Lower leg skin (tissue), 4 donors: ENCODE measurements around the gene TAF10. TPM values are rescaled to one million over a fixed set of nuclear protein-coding genes. Genes with fewer than 3 reads are reported as not detected.

ENCODE experiments used
- DNase-seq, 2 donors: peaks; one replicate each; pipeline ENCODE4 v3.0.0-alpha.2; 2019; ENCODE audit warnings: low spot score in 2 of 2
- H3K4me3 ChIP-seq: fragments of 200-600 bp; sonication (generic); 2 replicates; pipeline ENCODE4 v1.5.1; 2017; ENCODE audit warnings: mild to moderate bottlenecking, low read depth; ENCODE audit not compliant: poor library complexity, severe bottlenecking
- CTCF ChIP-seq, 3 donors: fragments of 450-650 bp; IDR thresholded peaks; one replicate each; pipeline ENCODE4 v1.5.1; 2016; ENCODE audit warnings: antibody characterized with exemption in 3 of 3, mild to moderate bottlenecking in 3 of 3, moderate library complexity in 2 of 3
- POLR2A ChIP-seq, 2 donors: fragments of 450-650 bp; IDR thresholded peaks; one replicate each; pipeline ENCODE4 v1.6.1; 2016 to 2017; ENCODE audit warnings: antibody characterized with exemption in 2 of 2, mild to moderate bottlenecking in 1 of 2, moderate library complexity in 1 of 2
- WGBS, 2 donors: methylation state at CpG; one replicate each; pipeline ENCODE4 v1.1.5; 2018; 5-methylcytosine and 5-hydroxymethylcytosine counted together
- intact Hi-C: fragments of 100-400 bp; cut with DNase I; formaldehyde crosslinking; loops from one replicate; pipeline ENCODE4 v1.15.0; 2023; ENCODE audit warnings: low total_unique reads
- total RNA-seq, 4 donors: library from RNA; depleted of rRNA; stranded (reverse); fragments of >200 nt; gene quantifications; one replicate each; pipeline ENCODE4 v1.1.0, GENCODE V29; 2016

TAF10 gene
- total RNA-seq, 4 donors from 2014 or later, result 41.1 to 105 (median 61.8) TPM

DNA sequence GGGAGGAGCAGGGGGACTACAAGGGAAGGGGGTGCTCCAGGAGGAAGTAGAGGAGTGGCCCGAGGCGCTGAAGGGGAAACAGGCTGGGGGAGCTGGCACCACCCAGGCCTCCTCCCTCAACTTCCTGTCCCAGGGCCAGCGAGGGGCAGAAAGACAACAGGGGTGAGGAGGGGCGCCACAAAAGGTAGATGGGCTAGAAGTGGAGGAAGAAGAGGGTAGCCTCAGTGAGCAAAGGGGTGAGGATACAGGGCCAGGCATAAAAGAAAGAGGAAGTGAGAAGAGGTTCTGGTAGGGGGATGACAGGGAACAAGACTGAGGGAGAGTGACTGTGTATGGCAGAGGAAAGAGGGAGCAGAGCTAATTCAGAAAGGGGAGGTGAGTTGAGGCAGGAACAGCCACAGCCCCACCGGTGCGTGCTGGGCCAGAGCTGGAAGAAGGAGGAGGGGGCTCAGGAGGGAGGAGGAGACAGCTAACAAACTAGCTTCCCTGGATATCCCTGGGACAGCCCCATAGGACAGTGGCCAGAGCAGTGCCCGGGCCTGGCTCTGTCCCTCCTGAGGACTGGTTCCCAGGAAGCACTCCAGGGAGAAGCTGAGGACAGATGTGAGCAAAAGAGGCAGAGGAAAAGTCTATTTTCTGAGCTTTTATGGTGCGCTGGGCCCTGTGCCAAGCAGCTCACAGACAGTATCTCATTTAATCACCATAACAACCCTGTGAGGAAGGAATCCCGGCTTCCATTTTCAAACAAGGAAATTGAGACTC lies 35.1 kb upstream of the TAF10 start:
- H3K4me3 ChIP-seq, result no peak overlapping the region
- intact Hi-C loops, result no loop called here
- DNase-seq, result no peak
- TF ChIP-seq CTCF (IDR thresholded peaks at IDR 0.05), result no peak
- WGBS, 2 donors, result 33 to 35% methylated on average over 9 of the region's 9 CpGs

DNA sequence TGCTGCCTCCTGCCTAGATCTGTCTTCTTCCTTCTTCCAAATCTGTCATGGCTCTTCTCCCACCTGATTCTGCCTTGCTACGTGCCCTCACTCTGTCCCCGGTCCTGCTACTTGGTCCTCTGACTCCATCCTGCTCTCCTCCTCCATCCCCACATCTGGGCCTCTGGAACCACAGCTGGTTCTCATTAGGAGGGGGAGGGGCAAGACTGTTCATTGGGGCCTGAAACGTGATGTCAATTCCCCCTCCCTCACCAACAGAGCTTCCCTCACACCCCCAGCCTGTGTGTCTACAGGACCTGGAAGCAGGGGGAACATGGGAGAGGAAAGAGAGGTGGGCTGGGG lies 34.5 kb upstream of the TAF10 start:
- WGBS, 2 donors, result 39 to 46% methylated on average over 3 of the region's 3 CpGs
- no peak for DNase-seq
- intact Hi-C loops, result no loop called here
- no peak overlapping the region for H3K4me3 ChIP-seq
- no peak for TF ChIP-seq POLR2A (IDR thresholded peaks at IDR 0.05)
- TF ChIP-seq CTCF (IDR thresholded peaks at IDR 0.05), result no peak

- DNase-seq, result peak in 1 of 2 donors; percentile 87
- intact Hi-C loops, result no loop called here
- TF ChIP-seq CTCF (IDR thresholded peaks at IDR 0.05) (no peak), POLR2A (IDR thresholded peaks at IDR 0.05) (no peak)
- WGBS, 2 donors, result 59 to 60% methylated on average over 12 of the region's 12 CpGs
- no peak overlapping the region for H3K4me3 ChIP-seq
Observed at GRCh38 chr11:6646071-6646470, 34.1 kb upstream of the TAF10 start.

DNA sequence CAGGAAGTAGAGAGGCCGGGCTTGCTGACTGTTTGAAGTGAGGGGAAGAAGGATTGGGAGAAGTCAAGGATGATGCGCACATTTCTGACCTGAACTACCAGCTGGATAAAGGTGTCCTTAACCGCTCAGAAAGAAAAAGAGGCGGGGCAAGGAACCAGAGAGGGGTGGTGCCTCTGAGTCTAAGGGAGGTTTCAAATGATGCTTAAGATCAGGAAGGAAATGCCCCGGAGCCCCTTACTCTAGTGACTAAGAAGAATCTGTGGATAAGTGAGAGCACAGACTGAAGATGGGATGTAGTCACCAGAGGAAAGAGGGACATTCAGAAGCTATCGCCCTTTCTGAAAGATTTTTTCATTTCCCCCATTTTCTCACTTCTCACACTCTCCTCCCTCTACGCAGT lies 30.9 kb upstream of the TAF10 start:
- intact Hi-C loops, result no loop called here
- no peak for DNase-seq
- TF ChIP-seq CTCF (IDR thresholded peaks at IDR 0.05) (no peak), POLR2A (IDR thresholded peaks at IDR 0.05) (no peak)
- 85 to 89% methylated on average over 7 of the region's 7 CpGs for WGBS, 2 donors
- H3K4me3 ChIP-seq, result no peak overlapping the region

DNA sequence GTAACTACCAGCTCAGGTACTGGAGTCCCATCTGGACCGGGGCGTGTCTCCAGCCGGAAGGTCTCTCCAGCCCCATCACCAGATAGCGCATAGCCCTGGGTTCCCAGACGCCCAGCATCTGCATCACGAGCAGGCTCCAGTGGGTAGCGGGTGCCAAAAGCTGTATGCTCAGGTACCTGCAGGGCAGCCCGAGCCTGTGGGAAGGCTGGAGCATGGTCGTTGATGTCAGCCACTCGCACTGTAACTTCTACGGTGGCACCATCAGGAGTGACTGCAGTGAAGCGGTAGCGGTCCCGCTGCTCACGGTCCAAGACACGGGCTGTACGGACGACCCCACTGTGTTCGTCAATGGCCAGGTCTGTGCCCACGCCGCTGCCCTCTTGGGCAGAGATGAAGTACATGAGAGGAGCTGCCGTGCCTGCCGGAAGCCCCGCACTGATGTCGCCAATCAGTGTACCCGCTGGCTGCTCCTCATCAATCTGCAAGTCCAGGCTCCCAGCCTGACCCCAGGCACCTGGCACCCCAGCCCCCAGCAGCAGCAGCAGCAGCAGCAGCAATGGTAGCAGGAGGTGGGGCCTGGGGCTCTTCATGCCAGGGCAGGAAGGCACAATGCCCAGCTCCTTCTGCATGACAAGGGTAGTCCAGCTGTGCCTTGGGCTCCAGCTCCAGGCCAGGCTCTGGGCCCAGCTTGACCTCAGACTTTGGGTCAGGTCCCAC lies 29.1 kb upstream of the TAF10 start:
- intact Hi-C loops, result no loop called here
- no peak for DNase-seq
- WGBS, 2 donors, result 93 to 96% methylated on average over 20 to 25 of the region's 26 CpGs
- no peak for TF ChIP-seq CTCF (IDR thresholded peaks at IDR 0.05)
- no peak for TF ChIP-seq POLR2A (IDR thresholded peaks at IDR 0.05)
- H3K4me3 ChIP-seq, result no peak overlapping the region
